ENCODE measurements around the gene ZNF587. TPM values are rescaled to one million over a fixed set of nuclear protein-coding genes. Genes with fewer than 3 reads are reported as not detected.

Gene ZNF587
- total and polyA plus RNA-seq, 10 of the 15 experiments (the other 5 are each of a cell fraction or from before 2014, with no cell fraction given): 1.9 to 27.8 (median 13.5) TPM

DNA sequence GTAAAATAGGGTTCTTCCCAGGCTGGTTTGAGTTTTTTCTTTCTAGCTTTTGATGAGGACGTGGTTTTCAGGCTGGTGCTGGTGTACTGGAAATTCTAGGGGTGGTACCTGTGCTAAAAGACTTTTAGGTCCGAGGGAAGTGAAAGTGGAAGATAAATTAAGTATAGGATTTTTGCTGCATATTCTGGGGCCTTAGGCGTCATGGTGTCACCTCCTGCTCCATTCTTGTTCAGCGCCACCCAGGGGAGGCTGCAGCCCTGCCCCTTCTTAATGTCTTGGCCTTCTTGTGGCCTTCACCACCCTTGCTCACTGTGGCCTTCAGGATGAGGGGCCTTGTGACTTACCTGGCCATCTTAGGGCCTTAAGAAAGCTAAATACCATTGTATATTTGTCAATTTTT is 47.4 kb upstream of the ZNF587 start (continued):
- no peak for TF ChIP-seq RBBP5 (conservative IDR thresholded peaks at IDR 0.05)

DNA sequence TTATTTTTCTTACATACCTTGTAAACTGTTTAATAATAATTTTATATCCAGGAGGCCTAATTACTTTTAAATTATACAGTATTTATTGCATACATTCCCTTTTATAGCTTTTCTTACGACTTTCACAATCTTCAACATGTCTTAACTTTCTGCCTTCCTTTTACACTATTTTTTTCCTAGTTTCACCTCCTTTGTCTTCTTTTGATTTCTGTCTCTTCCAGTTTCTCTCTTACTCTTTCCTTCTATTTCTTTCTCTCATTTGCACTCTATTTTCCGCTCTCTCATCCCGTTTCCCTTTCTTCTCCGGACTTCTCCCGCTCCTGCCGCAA is 46.4 kb upstream of the ZNF587 start:
- no peaks in the 10 kb centered on the region for H3K27me3 ChIP-seq (replicated peaks in 1 of 2; ENCODE audit: control insufficient read depth in 2 of 2, insufficient read depth in 2 of 2, low read length in 1 of 2)
- BruUV-seq (replicated peaks): no TSS peak
- FAIRE-seq: no peak
- H2AFZ ChIP-seq (ENCODE audit: control insufficient read depth, low read depth, low read length): peak overlapping the region; percentile 26; the same call in 1 of the 2 replicates
- 55% methylated on average over 1 of the region's 6 CpGs for WGBS (ENCODE audit: insufficient coverage, insufficient replicate concordance, low lambda C conversion rate, missing lambda C conversion rate)
- intact Hi-C loops (cut with micrococcal nuclease; ENCODE audit: unreplicated experiment) (no loop called here), in situ Hi-C loops (cut with MboI) (loop anchor here (25.0 kb wide), 1 partner anchor 1666 kb away; the partner anchor contains the start of gene ZNF444)
- peaks cover 5% of the 10 kb centered on the region for H3K4me1 ChIP-seq (ENCODE audit: control insufficient read depth, insufficient read depth, low read length)
- H3K36me3 ChIP-seq (ENCODE audit: control insufficient read depth in 2 of 2, insufficient read depth in 2 of 2, low read length in 1 of 2): peaks cover 0 to 7% of the 10 kb centered on the region in 2 experiments; a peak in 2 of 4 replicates
- peak; percentile 27 to 44; a peak in 1 of 4 replicates for TF ChIP-seq IKZF2 (IDR thresholded peaks at IDR 0.05)
- TF ChIP-seq RCOR1 (conservative IDR thresholded peaks at IDR 0.05; ENCODE audit: low read depth, low read length): no peak
- TF ChIP-seq, protein P1, sequence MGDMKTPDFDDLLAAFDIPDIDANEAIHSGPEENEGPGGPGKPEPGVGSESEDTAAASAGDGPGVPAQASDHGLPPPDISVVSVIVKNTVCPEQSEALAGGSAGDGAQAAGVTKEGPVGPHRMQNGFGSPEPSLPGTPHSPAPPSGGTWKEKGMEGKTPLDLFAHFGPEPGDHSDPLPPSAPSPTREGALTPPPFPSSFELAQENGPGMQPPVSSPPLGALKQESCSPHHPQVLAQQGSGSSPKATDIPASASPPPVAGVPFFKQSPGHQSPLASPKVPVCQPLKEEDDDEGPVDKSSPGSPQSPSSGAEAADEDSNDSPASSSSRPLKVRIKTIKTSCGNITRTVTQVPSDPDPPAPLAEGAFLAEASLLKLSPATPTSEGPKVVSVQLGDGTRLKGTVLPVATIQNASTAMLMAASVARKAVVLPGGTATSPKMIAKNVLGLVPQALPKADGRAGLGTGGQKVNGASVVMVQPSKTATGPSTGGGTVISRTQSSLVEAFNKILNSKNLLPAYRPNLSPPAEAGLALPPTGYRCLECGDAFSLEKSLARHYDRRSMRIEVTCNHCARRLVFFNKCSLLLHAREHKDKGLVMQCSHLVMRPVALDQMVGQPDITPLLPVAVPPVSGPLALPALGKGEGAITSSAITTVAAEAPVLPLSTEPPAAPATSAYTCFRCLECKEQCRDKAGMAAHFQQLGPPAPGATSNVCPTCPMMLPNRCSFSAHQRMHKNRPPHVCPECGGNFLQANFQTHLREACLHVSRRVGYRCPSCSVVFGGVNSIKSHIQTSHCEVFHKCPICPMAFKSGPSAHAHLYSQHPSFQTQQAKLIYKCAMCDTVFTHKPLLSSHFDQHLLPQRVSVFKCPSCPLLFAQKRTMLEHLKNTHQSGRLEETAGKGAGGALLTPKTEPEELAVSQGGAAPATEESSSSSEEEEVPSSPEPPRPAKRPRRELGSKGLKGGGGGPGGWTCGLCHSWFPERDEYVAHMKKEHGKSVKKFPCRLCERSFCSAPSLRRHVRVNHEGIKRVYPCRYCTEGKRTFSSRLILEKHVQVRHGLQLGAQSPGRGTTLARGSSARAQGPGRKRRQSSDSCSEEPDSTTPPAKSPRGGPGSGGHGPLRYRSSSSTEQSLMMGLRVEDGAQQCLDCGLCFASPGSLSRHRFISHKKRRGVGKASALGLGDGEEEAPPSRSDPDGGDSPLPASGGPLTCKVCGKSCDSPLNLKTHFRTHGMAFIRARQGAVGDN (IDR thresholded peaks at IDR 0.05): no peak
- ChIA-PET CTCF (interaction anchor here (1.2 kb wide), 1 partner anchor 50 kb away, joined by 3 read pairs; no protein-coding TSS in a partner anchor), POLR2A (interaction anchor here (1.4 kb wide), 1 partner anchor 11 kb away, joined by 4 read pairs; no protein-coding TSS in a partner anchor), RAD21 (ENCODE audit: unreplicated experiment) (no interaction called here), SMC1A (ENCODE audit: uncharacterized antibody, unreplicated experiment) (no interaction called here)
- peak overlapping the region; percentile 65 for H3K4me3 ChIP-seq
- H3K9ac ChIP-seq (ENCODE audit: control insufficient read depth, insufficient read depth, low read length): no peak overlapping the region; the same call in 1 of the 2 replicates
- H3K4me2 ChIP-seq (ENCODE audit: control insufficient read depth, insufficient read depth): peak overlapping the region; percentile 89; the same call in 1 of the 2 replicates
- H3K27ac ChIP-seq (ENCODE audit: control insufficient read depth, insufficient read depth): peak overlapping the region; percentile 68
- ATAC-seq: no peak
- no peaks in the 10 kb centered on the region; the same call in 2 of the 3 replicates for H3K9me3 ChIP-seq (replicated peaks; ENCODE audit: control insufficient read depth, insufficient read depth, low read length)
- no peaks in the 10 kb centered on the region for H4K20me1 ChIP-seq (ENCODE audit: control insufficient read depth, insufficient read depth)
- no peak for DNase-seq (ENCODE audit: low read depth, low spot score)
- H3K79me2 ChIP-seq (ENCODE audit: control insufficient read depth, insufficient read depth, low read length): no peaks in the 10 kb centered on the region; the same call in 1 of the 2 replicates

Measured in GM12878 (cell line).